ENCODE data around the gene NLGN4X. TPM values are rescaled to one million over a fixed set of nuclear protein-coding genes. Genes with fewer than 3 reads are reported as not detected.

Gene NLGN4X
- total RNA-seq, 4 donors from 2014 or later = 0.22 to 3.8 (median 1.6) TPM

GRCh38 chrX:5857232-5857631 lies 371.4 kb downstream of the NLGN4X start:
- no peak for TF ChIP-seq CTCF (IDR thresholded peaks at IDR 0.05; ENCODE audit: low read depth)

- no peak for TF ChIP-seq CTCF (IDR thresholded peaks at IDR 0.05; ENCODE audit: low read depth)
These were observed 375.7 kb downstream of the NLGN4X start for GRCh38 chrX:5852941-5853340.

- TF ChIP-seq CTCF (IDR thresholded peaks at IDR 0.05; ENCODE audit: low read depth) = no peak
These were observed 386.1 kb downstream of the NLGN4X start for GRCh38 chrX:5842601-5843000.

Small RNA genes within 50 kb of the gene (small RNA-seq; reads per million reads assigned to genes)
- not detected for gene RF00322

All from subcutaneous adipose tissue (tissue), 4 donors.